ENCODE data around the gene PMEPA1. TPM values are rescaled to one million over a fixed set of nuclear protein-coding genes. Genes with fewer than 3 reads are reported as not detected.

Gene PMEPA1
- total and polyA plus RNA-seq, 4 donors: 0.61 to 1.5 (median 1.1) TPM

DNA sequence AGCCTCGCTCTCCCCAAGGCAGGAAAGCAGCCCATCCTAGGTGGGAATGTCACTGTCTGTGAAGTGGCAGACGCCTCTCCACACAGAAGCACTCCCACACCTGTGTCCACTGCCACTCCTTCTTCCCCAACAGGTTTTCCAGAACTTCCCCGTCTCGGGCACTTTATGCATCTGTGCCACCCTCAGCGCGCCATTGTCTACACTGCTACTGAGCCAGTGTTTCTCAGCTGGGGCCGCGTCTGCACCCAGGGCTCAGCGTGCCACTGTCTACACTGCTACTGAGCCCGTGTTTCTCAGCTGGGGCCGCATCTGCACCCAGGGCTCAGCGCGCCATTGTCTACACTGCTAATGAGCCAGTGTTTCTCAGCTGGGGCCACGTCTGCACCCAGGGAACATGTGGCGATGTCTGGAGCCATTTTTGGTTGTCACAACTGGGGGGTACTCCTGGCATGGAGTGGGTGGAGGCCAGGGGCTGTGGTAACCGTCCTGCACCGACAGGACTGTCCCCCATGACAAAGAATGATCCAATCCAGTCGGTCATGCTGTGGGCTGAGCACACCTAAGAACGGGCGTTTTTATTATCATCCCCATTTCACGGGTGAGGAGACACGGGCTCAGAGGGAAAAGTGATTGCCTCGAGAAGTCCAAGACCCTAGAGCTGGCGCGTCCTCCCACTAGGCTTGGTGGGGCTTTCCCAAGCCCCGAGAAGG lies 47.9 kb downstream of the PMEPA1 start (continued):
- TF ChIP-seq, protein P1, sequence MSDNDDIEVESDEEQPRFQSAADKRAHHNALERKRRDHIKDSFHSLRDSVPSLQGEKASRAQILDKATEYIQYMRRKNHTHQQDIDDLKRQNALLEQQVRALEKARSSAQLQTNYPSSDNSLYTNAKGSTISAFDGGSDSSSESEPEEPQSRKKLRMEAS (IDR thresholded peaks at IDR 0.05): no peak
- no peak for TF ChIP-seq JUND (IDR thresholded peaks at IDR 0.05)
- no peak for TF ChIP-seq RXRA (IDR thresholded peaks at IDR 0.05)
- no peak for TF ChIP-seq HNF4A (conservative IDR thresholded peaks at IDR 0.05)
- no peak for TF ChIP-seq TAF1 (conservative IDR thresholded peaks at IDR 0.05)
- no peak for TF ChIP-seq FOXA1 (IDR thresholded peaks at IDR 0.05)
- TF ChIP-seq, protein P2, sequence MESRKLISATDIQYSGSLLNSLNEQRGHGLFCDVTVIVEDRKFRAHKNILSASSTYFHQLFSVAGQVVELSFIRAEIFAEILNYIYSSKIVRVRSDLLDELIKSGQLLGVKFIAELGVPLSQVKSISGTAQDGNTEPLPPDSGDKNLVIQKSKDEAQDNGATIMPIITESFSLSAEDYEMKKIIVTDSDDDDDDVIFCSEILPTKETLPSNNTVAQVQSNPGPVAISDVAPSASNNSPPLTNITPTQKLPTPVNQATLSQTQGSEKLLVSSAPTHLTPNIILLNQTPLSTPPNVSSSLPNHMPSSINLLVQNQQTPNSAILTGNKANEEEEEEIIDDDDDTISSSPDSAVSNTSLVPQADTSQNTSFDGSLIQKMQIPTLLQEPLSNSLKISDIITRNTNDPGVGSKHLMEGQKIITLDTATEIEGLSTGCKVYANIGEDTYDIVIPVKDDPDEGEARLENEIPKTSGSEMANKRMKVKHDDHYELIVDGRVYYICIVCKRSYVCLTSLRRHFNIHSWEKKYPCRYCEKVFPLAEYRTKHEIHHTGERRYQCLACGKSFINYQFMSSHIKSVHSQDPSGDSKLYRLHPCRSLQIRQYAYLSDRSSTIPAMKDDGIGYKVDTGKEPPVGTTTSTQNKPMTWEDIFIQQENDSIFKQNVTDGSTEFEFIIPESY (IDR thresholded peaks at IDR 0.05): no peak
- TF ChIP-seq YY1 (IDR thresholded peaks at IDR 0.05): no peak
- no peak for TF ChIP-seq NR2F2 (IDR thresholded peaks at IDR 0.05)
- no peak for TF ChIP-seq SP1 (IDR thresholded peaks at IDR 0.05)

DNA sequence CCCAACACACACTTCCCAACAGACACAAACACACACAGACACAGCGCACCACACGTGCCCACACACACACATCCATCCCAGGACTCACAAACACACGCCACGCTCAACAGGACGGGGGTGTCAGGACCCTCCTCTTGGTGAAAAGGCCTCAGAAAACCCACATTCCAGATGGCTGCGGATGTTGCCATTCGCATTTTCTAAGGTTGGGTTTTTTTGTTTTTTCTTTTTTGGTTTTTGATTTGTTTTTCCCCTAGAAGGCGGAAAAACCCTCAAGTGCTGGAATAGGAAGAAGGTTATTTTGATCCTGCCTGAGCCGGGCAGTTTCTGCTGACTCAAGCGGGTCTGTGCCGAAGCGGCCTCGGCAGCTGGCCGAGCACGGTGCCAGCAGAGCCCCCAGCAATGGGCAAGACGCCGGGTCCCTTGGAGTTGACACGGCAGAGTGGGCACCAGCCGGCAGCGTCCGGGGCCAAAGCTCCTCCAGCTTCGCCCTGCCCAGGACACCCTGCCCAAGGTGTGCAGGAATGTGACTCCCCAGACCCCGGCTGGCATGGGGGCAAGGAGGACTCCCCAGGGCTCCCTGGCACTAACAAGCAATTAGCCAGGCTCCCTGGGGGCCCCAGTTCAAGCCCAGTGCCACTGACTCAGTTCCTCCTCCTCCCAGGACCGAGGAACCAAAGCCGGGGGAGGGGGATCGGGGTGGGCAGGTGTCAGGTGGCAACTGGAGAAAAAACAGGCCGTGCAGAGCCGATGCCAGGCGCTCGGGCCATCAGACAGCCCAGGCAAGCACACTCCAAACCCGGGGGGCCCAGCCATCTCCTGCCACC lies 48.7 kb downstream of the PMEPA1 start:
- H3K4me1 ChIP-seq (ENCODE audit: control insufficient read depth in 4 of 4, insufficient read depth in 4 of 4, low read length in 3 of 4): no peaks in the 10 kb centered on the region
- H3K9me3 ChIP-seq (ENCODE audit: control insufficient read depth in 4 of 4, low read length in 3 of 4): no peaks in the 10 kb centered on the region
- no peak overlapping the region for H3K9ac ChIP-seq (ENCODE audit: low read depth in 1 of 2, low read length in 2 of 2)
- TF ChIP-seq HNF4G (IDR thresholded peaks at IDR 0.05) (no peak), GABPA (IDR thresholded peaks at IDR 0.05 in 1 of 2, conservative IDR thresholded peaks at IDR 0.05 in 1 of 2) (no peak), SP1 (IDR thresholded peaks at IDR 0.05) (no peak), JUND (IDR thresholded peaks at IDR 0.05) (no peak), FOXA1 (IDR thresholded peaks at IDR 0.05) (no peak), RAD21 (IDR thresholded peaks at IDR 0.05) (no peak), HNF4A (conservative IDR thresholded peaks at IDR 0.05) (no peak), FOXA2 (IDR thresholded peaks at IDR 0.05) (no peak), YY1 (IDR thresholded peaks at IDR 0.05) (no peak), RXRA (IDR thresholded peaks at IDR 0.05) (no peak), TAF1 (conservative IDR thresholded peaks at IDR 0.05) (no peak), EGR1 (IDR thresholded peaks at IDR 0.05; ENCODE audit: low read depth in 2 of 2) (no peak), NR2F2 (IDR thresholded peaks at IDR 0.05) (no peak)
- TF ChIP-seq, protein P2 (IDR thresholded peaks at IDR 0.05): no peak
- TF ChIP-seq, protein P3, sequence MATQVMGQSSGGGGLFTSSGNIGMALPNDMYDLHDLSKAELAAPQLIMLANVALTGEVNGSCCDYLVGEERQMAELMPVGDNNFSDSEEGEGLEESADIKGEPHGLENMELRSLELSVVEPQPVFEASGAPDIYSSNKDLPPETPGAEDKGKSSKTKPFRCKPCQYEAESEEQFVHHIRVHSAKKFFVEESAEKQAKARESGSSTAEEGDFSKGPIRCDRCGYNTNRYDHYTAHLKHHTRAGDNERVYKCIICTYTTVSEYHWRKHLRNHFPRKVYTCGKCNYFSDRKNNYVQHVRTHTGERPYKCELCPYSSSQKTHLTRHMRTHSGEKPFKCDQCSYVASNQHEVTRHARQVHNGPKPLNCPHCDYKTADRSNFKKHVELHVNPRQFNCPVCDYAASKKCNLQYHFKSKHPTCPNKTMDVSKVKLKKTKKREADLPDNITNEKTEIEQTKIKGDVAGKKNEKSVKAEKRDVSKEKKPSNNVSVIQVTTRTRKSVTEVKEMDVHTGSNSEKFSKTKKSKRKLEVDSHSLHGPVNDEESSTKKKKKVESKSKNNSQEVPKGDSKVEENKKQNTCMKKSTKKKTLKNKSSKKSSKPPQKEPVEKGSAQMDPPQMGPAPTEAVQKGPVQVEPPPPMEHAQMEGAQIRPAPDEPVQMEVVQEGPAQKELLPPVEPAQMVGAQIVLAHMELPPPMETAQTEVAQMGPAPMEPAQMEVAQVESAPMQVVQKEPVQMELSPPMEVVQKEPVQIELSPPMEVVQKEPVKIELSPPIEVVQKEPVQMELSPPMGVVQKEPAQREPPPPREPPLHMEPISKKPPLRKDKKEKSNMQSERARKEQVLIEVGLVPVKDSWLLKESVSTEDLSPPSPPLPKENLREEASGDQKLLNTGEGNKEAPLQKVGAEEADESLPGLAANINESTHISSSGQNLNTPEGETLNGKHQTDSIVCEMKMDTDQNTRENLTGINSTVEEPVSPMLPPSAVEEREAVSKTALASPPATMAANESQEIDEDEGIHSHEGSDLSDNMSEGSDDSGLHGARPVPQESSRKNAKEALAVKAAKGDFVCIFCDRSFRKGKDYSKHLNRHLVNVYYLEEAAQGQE (IDR thresholded peaks at IDR 0.05): no peak
- TF ChIP-seq, protein P1 (IDR thresholded peaks at IDR 0.05): no peak
- TF ChIP-seq, protein P4, sequence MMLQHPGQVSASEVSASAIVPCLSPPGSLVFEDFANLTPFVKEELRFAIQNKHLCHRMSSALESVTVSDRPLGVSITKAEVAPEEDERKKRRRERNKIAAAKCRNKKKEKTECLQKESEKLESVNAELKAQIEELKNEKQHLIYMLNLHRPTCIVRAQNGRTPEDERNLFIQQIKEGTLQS (IDR thresholded peaks at IDR 0.05): no peak
- TF ChIP-seq, protein P5, sequence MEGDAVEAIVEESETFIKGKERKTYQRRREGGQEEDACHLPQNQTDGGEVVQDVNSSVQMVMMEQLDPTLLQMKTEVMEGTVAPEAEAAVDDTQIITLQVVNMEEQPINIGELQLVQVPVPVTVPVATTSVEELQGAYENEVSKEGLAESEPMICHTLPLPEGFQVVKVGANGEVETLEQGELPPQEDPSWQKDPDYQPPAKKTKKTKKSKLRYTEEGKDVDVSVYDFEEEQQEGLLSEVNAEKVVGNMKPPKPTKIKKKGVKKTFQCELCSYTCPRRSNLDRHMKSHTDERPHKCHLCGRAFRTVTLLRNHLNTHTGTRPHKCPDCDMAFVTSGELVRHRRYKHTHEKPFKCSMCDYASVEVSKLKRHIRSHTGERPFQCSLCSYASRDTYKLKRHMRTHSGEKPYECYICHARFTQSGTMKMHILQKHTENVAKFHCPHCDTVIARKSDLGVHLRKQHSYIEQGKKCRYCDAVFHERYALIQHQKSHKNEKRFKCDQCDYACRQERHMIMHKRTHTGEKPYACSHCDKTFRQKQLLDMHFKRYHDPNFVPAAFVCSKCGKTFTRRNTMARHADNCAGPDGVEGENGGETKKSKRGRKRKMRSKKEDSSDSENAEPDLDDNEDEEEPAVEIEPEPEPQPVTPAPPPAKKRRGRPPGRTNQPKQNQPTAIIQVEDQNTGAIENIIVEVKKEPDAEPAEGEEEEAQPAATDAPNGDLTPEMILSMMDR (IDR thresholded peaks at IDR 0.05; ENCODE audit: low read depth, low read length, missing input control): no peak
- no peak overlapping the region for H3K4me3 ChIP-seq (ENCODE audit: low read depth in 1 of 3, low read length in 3 of 3)
- H3K27ac ChIP-seq (ENCODE audit: low read depth in 1 of 2, low read length in 2 of 2): no peak overlapping the region
- WGBS: 79% methylated on average over 31 of the region's 31 CpGs
- no peaks in the 10 kb centered on the region for H3K36me3 ChIP-seq (ENCODE audit: control insufficient read depth in 4 of 4, insufficient read depth in 3 of 4, low read depth in 1 of 4, low read length in 3 of 4)
- H3K27me3 ChIP-seq (ENCODE audit: control insufficient read depth in 4 of 4, insufficient read depth in 4 of 4, low read length in 3 of 4): no peaks in the 10 kb centered on the region
- DNase-seq (ENCODE audit: low spot score): no peak
